ENCODE measurements around the gene APEX2.
"Not testable (repeated sequence)": the region's sequence is repeated elsewhere in the genome, so short reads cannot be mapped to it uniquely, and the experiment has no call there.

The APEX2 gene, protein sequence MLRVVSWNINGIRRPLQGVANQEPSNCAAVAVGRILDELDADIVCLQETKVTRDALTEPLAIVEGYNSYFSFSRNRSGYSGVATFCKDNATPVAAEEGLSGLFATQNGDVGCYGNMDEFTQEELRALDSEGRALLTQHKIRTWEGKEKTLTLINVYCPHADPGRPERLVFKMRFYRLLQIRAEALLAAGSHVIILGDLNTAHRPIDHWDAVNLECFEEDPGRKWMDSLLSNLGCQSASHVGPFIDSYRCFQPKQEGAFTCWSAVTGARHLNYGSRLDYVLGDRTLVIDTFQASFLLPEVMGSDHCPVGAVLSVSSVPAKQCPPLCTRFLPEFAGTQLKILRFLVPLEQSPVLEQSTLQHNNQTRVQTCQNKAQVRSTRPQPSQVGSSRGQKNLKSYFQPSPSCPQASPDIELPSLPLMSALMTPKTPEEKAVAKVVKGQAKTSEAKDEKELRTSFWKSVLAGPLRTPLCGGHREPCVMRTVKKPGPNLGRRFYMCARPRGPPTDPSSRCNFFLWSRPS

DNA sequence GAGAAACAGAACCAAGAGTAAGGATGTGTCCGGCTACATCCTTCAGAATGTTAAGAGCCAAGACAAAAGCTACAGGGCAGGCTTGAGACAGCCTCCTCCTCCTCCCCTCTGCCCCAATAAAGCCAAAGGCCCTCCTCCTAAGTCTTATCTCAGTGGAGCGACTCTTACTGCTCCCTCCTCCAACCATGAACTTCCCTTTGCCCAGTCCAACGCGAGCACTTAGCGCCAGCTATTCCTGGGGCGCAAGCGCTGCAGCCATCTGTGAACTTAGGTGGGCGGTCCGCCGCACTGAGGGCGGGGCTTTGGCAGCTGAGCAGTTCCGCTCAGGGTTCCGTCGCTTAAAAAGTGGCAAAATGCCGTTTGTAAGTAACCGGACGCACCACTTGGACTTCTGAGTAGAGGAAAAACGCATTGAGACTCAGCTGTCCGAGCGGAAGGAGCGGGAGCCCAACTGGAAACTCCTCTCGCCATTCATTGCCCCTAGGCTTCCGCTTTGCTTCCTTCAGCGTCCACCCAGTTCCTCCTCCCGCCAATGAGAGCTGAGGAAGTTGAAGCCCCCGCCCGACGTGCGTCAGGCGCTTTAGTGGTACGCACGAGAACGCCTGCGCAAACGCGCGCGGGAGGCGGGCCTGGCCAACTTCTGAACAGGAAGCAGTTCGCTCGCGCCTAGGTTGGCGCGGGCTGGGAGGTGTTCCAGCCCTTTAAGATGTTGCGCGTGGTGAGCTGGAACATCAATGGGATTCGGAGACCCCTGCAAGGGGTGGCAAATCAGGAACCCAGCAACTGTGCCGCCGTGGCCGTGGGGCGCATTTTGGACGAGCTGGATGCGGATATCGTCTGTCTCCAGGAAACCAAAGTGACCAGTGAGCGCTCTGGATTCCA is at the start of gene APEX2:
Gene APEX2 (plus strand): TSS at position 647 of the 882 bp plus-strand sequence. CDS start 60 bp downstream, at position 707.
- peak within 1 kb of the TSS; percentile 86 for H3K27ac ChIP-seq (ENCODE audit: low read depth, low read length)
- peak within 1 kb of the TSS; percentile 71 to 82 (median 72) for H3K4me3 ChIP-seq (ENCODE audit: low read depth in 1 of 5, low read length in 5 of 5)
- peaks cover 0 to 26% (median 18%) of the 10 kb centered on the region in 5 donors for H3K36me3 ChIP-seq (ENCODE audit: control insufficient read depth in 5 of 5, insufficient read depth in 5 of 5, low read length in 5 of 5)
- peaks cover 0 to 15% (median 0%) of the 10 kb centered on the region in 5 donors for H3K27me3 ChIP-seq (ENCODE audit: control insufficient read depth in 5 of 5, insufficient read depth in 4 of 5, low read length in 5 of 5)
- H3K9ac ChIP-seq (ENCODE audit: low read length in 5 of 5) = peak within 1 kb of the TSS; percentile 58 to 83 (median 72)
- H3K4me1 ChIP-seq (ENCODE audit: control insufficient read depth in 5 of 5, insufficient read depth in 5 of 5, low read length in 5 of 5) = peaks cover 2 to 20% (median 14%) of the 10 kb centered on the region in 5 donors
- H3K9me3 ChIP-seq (ENCODE audit: control insufficient read depth in 5 of 5, low read length in 5 of 5) = peaks cover 0 to 4% (median 0%) of the 10 kb centered on the region in 5 donors

- Histone ChIP-seq H3K27ac (ENCODE audit: low read depth, low read length) (no peak overlapping the region), H3K36me3 (ENCODE audit: control insufficient read depth in 5 of 5, insufficient read depth in 5 of 5, low read length in 5 of 5) (peaks cover 6 to 10% (median 8%) of the 10 kb centered on the region in 5 donors), H3K4me3 (ENCODE audit: low read depth in 1 of 5, low read length in 5 of 5) (no peak overlapping the region), H3K4me1 (ENCODE audit: control insufficient read depth in 5 of 5, insufficient read depth in 5 of 5, low read length in 5 of 5) (peaks cover 0 to 12% (median 0%) of the 10 kb centered on the region in 5 donors), H3K9ac (ENCODE audit: low read length in 5 of 5) (no peak overlapping the region), H3K9me3 (ENCODE audit: control insufficient read depth in 5 of 5, low read length in 5 of 5) (peaks cover 0 to 2% (median 0%) of the 10 kb centered on the region in 5 donors), H3K27me3 (ENCODE audit: control insufficient read depth in 5 of 5, insufficient read depth in 4 of 5, low read length in 5 of 5) (peaks cover 0 to 12% (median 4%) of the 10 kb centered on the region in 5 donors)
Measured at GRCh38 chrX:54950730-54951375, 49.3 kb upstream of the APEX2 start.

DNA sequence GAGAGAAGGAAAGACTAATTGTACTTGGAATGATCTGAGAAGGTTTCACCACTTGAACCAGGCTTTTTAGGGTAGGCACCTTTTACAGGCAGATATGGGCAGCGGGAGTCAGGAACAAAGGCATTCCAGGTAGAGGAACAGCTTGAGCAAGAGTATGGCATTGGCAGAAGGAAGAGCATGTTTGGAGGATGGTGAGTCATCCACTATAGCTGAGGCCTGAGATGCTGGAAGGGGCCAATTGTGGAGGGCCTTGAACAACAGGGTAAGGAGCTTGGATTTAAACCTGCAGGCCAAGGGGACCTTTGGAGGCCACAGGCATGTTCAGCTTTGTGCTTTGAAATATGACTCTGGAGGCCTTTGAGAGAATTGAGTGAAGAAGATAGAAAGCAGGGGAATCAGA is 38.4 kb upstream of the APEX2 start:
- Histone ChIP-seq H3K36me3 (ENCODE audit: control insufficient read depth in 5 of 5, insufficient read depth in 5 of 5, low read length in 5 of 5) (peaks cover 0 to 13% (median 8%) of the 10 kb centered on the region in 5 donors), H3K4me3 (ENCODE audit: low read depth in 1 of 5, low read length in 5 of 5) (no peak overlapping the region), H3K27ac (ENCODE audit: low read depth, low read length) (no peak overlapping the region), H3K4me1 (ENCODE audit: control insufficient read depth in 5 of 5, insufficient read depth in 5 of 5, low read length in 5 of 5) (peaks cover 0 to 7% (median 0%) of the 10 kb centered on the region in 5 donors), H3K9ac (ENCODE audit: low read length in 5 of 5) (no peak overlapping the region), H3K9me3 (ENCODE audit: control insufficient read depth in 5 of 5, low read length in 5 of 5) (peaks cover 0 to 4% (median 0%) of the 10 kb centered on the region in 5 donors), H3K27me3 (ENCODE audit: control insufficient read depth in 5 of 5, insufficient read depth in 4 of 5, low read length in 5 of 5) (peaks cover 0 to 8% (median 0%) of the 10 kb centered on the region in 5 donors)

DNA sequence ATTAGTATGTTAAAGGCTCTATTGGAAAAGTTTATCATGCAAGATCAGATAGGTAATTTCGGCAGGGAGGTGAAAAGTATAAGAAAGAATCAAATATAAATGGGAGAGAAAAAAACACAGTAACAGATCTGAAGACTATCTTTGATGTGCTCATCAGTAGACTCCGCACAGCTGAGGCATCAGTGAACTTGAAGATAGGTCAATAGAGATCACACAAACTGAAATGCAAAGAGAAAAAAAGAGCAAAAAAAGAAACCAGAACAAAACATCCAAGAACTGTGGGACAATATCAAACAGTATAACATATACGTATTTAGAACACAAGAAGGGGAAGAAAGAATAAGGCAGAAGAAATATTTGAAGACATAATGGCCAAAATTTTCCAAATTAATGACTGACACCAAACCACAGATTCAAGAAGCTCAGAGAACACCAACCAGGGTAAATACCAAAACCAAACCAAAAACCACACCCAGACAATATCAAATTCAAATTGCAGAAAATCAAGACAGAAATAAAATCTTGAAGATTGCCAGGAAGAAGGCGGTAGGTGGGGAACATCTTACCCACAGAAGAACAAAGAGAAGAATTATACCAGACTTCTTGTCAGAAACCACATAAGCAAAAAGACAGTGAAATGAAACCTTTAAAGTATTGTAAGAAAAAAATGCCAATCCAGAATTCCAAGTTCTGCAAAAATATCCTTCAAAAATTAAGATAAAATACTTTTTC is 35.2 kb upstream of the APEX2 start:
- no peak overlapping the region for H3K4me3 ChIP-seq (ENCODE audit: low read depth in 1 of 5, low read length in 5 of 5)
- H3K4me1 ChIP-seq (ENCODE audit: control insufficient read depth in 5 of 5, insufficient read depth in 5 of 5, low read length in 5 of 5) = peaks cover 0 to 7% (median 0%) of the 10 kb centered on the region in 5 donors
- peaks cover 0 to 7% (median 5%) of the 10 kb centered on the region in 5 donors for H3K9me3 ChIP-seq (ENCODE audit: control insufficient read depth in 5 of 5, low read length in 5 of 5)
- H3K27ac ChIP-seq (ENCODE audit: low read depth, low read length) = no peak overlapping the region
- no peak overlapping the region for H3K9ac ChIP-seq (ENCODE audit: low read length in 5 of 5)
- peaks cover 0 to 6% (median 0%) of the 10 kb centered on the region in 5 donors for H3K36me3 ChIP-seq (ENCODE audit: control insufficient read depth in 5 of 5, insufficient read depth in 5 of 5, low read length in 5 of 5)
- H3K27me3 ChIP-seq (ENCODE audit: control insufficient read depth in 5 of 5, insufficient read depth in 4 of 5, low read length in 5 of 5) = peaks cover 0 to 8% (median 0%) of the 10 kb centered on the region in 5 donors

DNA sequence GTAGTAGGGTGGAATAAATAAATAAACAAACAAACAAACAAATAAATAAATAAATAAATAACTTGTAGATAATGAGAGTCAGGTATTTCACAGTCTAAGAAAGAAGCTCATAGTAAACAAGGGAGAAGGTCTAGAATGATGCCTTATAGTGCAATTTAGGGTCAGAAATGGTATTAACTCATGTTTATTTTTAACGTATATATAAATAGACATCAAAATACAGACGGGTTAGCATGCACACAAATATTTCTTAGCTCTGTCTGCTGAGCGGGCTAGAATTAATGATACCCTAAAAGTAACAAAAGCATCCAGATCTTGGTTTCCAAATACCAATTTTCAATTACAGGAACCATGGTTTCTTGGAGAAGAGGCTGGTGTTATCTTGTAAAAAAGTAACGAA is 22.8 kb upstream of the APEX2 start:
- no peaks in the 10 kb centered on the region for H3K36me3 ChIP-seq (ENCODE audit: control insufficient read depth in 5 of 5, insufficient read depth in 5 of 5, low read length in 5 of 5)
- H3K4me1 ChIP-seq (ENCODE audit: control insufficient read depth in 5 of 5, insufficient read depth in 5 of 5, low read length in 5 of 5) = peaks cover 0 to 8% (median 0%) of the 10 kb centered on the region in 5 donors
- no peak overlapping the region for H3K27ac ChIP-seq (ENCODE audit: low read depth, low read length)
- no peaks in the 10 kb centered on the region for H3K9me3 ChIP-seq (ENCODE audit: control insufficient read depth in 5 of 5, low read length in 5 of 5)
- no peak overlapping the region for H3K9ac ChIP-seq (ENCODE audit: low read length in 5 of 5)
- no peak overlapping the region for H3K4me3 ChIP-seq (ENCODE audit: low read depth in 1 of 5, low read length in 5 of 5)
- no peaks in the 10 kb centered on the region for H3K27me3 ChIP-seq (ENCODE audit: control insufficient read depth in 5 of 5, insufficient read depth in 4 of 5, low read length in 5 of 5)

- Histone ChIP-seq H3K9ac (ENCODE audit: low read length in 5 of 5) (no peak overlapping the region), H3K27ac (ENCODE audit: low read depth, low read length) (no peak overlapping the region), H3K4me1 (ENCODE audit: control insufficient read depth in 5 of 5, insufficient read depth in 5 of 5, low read length in 5 of 5) (peaks cover 0 to 8% (median 0%) of the 10 kb centered on the region in 5 donors), H3K9me3 (ENCODE audit: control insufficient read depth in 5 of 5, low read length in 5 of 5) (peaks cover 0 to 3% (median 0%) of the 10 kb centered on the region in 5 donors), H3K36me3 (ENCODE audit: control insufficient read depth in 5 of 5, insufficient read depth in 5 of 5, low read length in 5 of 5) (peaks cover 0 to 2% (median 0%) of the 10 kb centered on the region in 5 donors), H3K27me3 (ENCODE audit: control insufficient read depth in 5 of 5, insufficient read depth in 4 of 5, low read length in 5 of 5) (no peaks in the 10 kb centered on the region), H3K4me3 (ENCODE audit: low read depth in 1 of 5, low read length in 5 of 5) (no peak overlapping the region)
Measured at GRCh38 chrX:54978448-54978847, 21.7 kb upstream of the APEX2 start.

- Histone ChIP-seq H3K4me3 (ENCODE audit: low read depth in 1 of 5, low read length in 5 of 5) (peak overlapping the region in 1 of 5 donors; percentile 4), H3K9ac (ENCODE audit: low read length in 5 of 5) (no peak overlapping the region), H3K27ac (ENCODE audit: low read depth, low read length) (no peak overlapping the region), H3K4me1 (ENCODE audit: control insufficient read depth in 5 of 5, insufficient read depth in 5 of 5, low read length in 5 of 5) (peaks cover 0 to 8% (median 0%) of the 10 kb centered on the region in 5 donors), H3K27me3 (ENCODE audit: control insufficient read depth in 5 of 5, insufficient read depth in 4 of 5, low read length in 5 of 5) (no peaks in the 10 kb centered on the region), H3K36me3 (ENCODE audit: control insufficient read depth in 5 of 5, insufficient read depth in 5 of 5, low read length in 5 of 5) (peaks cover 0 to 6% (median 0%) of the 10 kb centered on the region in 5 donors), H3K9me3 (ENCODE audit: control insufficient read depth in 5 of 5, low read length in 5 of 5) (peaks cover 0 to 5% (median 0%) of the 10 kb centered on the region in 5 donors)
Measured at GRCh38 chrX:54979432-54979831, 20.7 kb upstream of the APEX2 start.

DNA sequence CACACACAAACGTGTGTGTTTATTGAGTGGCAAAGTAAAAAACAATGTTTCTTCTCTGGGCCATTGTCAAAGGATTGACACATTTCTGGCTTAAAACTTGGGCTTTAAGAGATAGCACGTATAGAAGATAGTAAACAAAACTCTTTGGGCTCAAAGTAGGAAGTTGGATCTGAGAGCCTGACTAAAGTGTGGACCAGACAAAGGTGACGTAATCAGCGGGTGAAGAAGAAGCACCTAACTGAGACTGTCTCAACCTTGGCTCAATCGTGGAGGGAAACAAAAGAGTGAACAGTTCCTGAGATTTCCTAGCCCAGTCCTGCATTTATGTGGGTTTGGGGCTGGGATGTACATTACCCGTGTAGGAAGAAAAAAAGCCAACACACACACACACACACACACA is 19.8 kb upstream of the APEX2 start:
- Histone ChIP-seq H3K27ac (ENCODE audit: low read depth, low read length) (no peak overlapping the region), H3K4me3 (ENCODE audit: low read depth in 1 of 5, low read length in 5 of 5) (no peak overlapping the region), H3K36me3 (ENCODE audit: control insufficient read depth in 5 of 5, insufficient read depth in 5 of 5, low read length in 5 of 5) (peaks cover 0 to 6% (median 0%) of the 10 kb centered on the region in 5 donors), H3K4me1 (ENCODE audit: control insufficient read depth in 5 of 5, insufficient read depth in 5 of 5, low read length in 5 of 5) (peaks cover 0 to 8% (median 0%) of the 10 kb centered on the region in 5 donors), H3K27me3 (ENCODE audit: control insufficient read depth in 5 of 5, insufficient read depth in 4 of 5, low read length in 5 of 5) (peaks cover 0 to 3% (median 0%) of the 10 kb centered on the region in 5 donors), H3K9me3 (ENCODE audit: control insufficient read depth in 5 of 5, low read length in 5 of 5) (peaks cover 0 to 5% (median 0%) of the 10 kb centered on the region in 5 donors), H3K9ac (ENCODE audit: low read length in 5 of 5) (no peak overlapping the region)

DNA sequence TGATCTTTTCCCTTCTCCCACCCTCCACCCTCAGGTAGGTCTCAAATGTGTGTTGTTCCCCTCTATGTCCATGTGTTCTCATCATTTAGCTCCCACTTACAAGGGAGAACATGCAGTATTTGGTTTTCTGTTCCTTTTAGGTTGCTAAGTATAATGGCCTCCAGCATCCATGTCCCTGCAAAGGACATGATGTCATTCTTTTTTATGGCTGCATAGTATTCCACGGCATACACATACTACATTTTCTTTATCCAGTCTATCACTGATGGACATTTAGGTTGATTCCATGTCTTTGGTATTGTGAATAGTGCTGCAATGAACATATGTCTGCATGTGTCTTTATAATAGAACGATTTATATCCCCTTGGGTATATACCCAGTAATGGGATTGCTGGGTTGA is 16.9 kb upstream of the APEX2 start:
- not testable (repeated sequence) for H3K4me1 ChIP-seq (ENCODE audit: control insufficient read depth in 5 of 5, insufficient read depth in 5 of 5, low read length in 5 of 5); H3K4me3 ChIP-seq (ENCODE audit: low read depth in 1 of 5, low read length in 5 of 5); H3K9me3 ChIP-seq (ENCODE audit: control insufficient read depth in 5 of 5, low read length in 5 of 5); H3K27ac ChIP-seq (ENCODE audit: low read depth, low read length); H3K36me3 ChIP-seq (ENCODE audit: control insufficient read depth in 5 of 5, insufficient read depth in 5 of 5, low read length in 5 of 5); H3K9ac ChIP-seq (ENCODE audit: low read length in 5 of 5); H3K27me3 ChIP-seq (ENCODE audit: control insufficient read depth in 5 of 5, insufficient read depth in 4 of 5, low read length in 5 of 5)

All from subcutaneous abdominal adipose tissue (tissue), 5 donors.